Left renal pelvis (tissue), 4 donors: ENCODE results near the gene PDIK1L. TPM values are rescaled to one million over a fixed set of nuclear protein-coding genes. Genes with fewer than 3 reads are reported as not detected.

ENCODE experiments used
- DNase-seq, 4 donors: peaks; one replicate each; pipeline ENCODE4 v3.0.0-alpha.2; 2013; ENCODE audit warnings: low read depth in 4 of 4, low spot score in 3 of 4
- polyA plus RNA-seq, 4 donors: library from polyadenylated mRNA; unstranded; fragments of 120-200 nt; gene quantifications; one replicate each; pipeline ENCODE4 v1.2.1, GENCODE V29; 2013; ENCODE audit not compliant: insufficient read length in 4 of 4

The PDIK1L gene
- polyA plus RNA-seq, 4 donors: 16.5 to 22.8 (median 19.8) TPM

DNA sequence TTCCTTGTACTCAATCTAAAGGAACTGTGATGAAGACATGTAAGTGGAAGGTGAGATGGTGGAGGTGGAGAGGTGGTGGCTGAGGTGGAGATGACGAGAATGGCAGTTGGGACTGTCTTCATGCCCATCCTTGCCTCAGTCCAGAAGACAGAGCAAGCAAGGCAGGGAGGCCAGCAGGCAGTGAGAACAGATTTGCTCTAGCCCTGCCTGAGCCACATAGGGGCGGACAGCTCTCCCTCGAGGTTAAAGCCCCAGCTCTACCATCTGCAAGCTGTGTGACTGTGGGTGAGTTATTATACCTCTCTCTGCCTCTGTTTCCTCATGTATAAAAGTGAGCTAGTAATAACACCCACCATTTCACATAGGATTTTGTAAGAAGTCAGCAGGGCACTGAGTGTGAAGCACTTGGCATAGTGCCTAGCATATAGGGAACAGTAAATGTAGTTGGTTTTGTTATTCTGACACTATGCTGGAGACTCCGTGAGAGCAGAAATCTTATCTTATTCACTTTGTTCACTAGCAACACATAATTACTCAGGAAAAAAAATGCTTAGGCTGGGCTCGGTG, 42.4 kb downstream of the PDIK1L start:
- DNase-seq: no peak

DNA sequence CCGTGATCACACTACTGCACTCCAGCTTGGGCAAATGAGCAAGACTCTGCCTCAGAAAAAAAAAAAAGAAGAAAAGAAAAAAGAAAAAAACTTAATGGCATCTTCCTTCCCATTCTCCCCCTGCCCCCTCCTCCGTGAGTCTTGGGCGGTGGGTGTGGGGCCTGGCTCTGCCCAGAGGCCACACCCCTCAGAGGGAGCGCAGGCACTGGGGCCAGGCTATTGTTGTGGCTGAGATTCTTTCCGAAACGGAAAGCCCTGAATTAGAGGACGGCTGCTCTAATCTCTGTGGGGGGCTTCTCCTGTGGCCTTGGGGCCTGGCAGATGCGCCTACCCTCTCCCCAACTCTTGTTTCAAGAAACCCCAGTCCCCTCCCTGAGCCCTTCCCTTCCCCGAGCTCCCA, 43.1 kb downstream of the PDIK1L start:
- no peak for DNase-seq

- DNase-seq: no peak
Measured at GRCh38 chr1:26155370-26156284, 44.0 kb downstream of the PDIK1L start.

DNA sequence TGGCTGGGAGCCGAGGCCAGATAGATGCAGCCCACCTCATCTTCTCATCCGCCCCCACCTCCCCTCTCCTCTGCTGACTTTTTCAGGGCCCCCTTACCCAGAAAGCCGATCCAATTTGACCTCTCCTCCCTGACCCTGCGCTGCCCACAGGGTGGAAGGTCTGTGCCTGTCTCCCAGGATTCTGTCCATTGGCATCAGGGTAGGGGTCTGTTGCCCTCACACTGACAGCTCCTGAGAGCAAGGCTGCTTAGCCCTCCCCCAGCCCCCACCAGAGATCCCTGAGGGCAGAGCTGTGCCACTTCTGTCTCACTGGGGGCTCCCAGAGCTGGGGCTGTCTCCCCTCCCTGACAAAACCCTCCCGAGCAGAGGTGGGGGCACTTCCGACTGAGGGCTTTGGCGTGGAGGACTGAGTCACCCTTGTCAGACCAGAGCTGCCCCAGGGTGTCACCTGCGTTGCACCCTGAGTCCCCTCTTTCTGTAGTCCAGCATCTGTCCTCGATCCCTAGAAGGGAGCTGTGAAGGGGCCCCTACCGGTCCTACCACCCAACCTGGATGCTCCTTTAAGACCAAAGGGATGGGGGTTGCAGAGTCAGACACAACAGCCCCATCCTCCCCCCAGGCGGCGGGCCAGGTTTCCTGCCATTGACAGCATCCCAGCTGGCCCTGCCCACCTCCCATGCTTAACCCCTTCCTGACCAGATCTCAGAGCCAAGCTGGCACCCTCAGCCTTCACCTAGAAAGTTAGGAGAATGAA, 44.8 kb downstream of the PDIK1L start:
- DNase-seq: no peak

DNA sequence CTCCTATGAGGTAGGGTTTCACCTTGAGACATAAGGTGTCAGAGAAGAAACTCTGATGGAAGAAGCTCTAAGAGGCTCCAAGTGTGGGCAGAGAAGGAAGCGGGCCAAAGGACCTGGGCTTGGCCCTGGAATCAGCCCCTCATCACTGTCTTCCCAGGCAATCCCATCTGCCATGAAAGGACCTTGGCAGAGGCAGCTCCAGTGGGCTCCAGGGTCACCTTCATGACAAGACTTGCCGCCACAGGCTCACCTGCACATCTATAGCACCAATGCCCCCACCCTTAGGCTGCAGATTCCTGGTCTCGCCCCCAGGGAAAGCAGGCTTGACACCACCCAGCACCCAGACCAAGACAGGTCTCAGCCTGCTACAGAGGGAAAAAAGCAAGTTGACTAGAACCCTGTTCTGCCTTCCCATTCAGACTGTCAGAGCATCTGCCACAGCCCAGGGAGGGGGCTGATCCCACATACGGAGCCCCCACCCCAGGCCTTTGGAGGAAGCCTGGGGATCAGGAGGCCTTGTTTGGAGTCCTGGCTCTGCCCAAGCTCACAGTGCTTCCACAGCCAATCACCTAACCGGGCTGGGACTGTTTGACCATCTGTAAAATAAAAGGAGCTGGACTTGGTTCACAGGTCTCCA, 46.8 kb downstream of the PDIK1L start:
- DNase-seq: no peak

GRCh38 chr1:26158908-26159742, 47.5 kb downstream of the PDIK1L start, which contains the start of gene FAM110D:
TSS of gene FAM110D (plus strand) at chr1:26159079. CDS start at chr1:26161292, 2,213 bp downstream.
- no peak for DNase-seq

GRCh38 chr1:26159743-26160039, 48.1 kb downstream of the PDIK1L start:
- no peak for DNase-seq

GRCh38 chr1:26160527-26161414, 49.1 kb downstream of the PDIK1L start:
- DNase-seq: no peak

GRCh38 chr1:26161415-26162219, 50.0 kb downstream of the PDIK1L start:
- DNase-seq: no peak

DNA sequence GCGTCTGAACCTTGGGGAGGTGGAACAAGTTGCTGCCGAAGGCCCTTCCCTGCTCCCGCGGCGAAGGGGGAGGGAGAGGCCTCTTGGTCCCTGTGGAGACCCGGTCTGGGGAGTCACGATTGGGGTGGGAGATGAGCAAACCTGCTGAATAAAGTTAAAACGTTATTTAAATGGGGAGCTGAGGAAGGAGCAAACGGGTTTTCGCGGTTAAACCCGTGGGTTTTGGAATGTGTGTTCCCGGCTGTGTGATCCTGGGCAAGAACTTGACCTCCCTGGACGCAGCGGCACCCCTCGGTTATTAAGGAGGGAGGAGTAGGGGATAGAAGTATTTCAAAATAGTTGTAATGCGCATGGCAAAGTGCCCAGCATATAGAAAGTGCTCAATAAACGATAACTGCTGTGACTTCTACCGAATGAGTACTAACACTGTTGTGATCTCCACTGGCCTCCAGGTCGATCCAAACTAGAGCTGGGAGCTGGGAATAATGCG, 50.6 kb downstream of the PDIK1L start:
- no peak for DNase-seq

DNA sequence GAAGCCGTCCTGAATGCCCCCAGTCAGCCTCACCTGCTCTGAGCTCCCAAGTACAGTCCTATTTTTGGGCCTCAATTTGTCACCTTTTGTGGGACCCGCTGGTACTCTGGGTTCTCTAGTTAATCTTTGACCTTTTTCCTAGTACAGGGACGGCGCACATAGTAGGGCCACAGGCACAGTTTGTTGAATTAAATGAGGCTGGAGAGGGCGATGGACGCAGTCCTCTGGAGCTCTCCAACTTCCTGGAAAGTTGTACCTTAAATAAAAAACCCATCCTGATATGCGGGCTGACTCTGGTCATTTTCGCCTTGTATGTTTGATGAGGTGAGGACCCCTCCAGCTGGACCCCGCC, 52.0 kb downstream of the PDIK1L start:
- no peak for DNase-seq

DNA sequence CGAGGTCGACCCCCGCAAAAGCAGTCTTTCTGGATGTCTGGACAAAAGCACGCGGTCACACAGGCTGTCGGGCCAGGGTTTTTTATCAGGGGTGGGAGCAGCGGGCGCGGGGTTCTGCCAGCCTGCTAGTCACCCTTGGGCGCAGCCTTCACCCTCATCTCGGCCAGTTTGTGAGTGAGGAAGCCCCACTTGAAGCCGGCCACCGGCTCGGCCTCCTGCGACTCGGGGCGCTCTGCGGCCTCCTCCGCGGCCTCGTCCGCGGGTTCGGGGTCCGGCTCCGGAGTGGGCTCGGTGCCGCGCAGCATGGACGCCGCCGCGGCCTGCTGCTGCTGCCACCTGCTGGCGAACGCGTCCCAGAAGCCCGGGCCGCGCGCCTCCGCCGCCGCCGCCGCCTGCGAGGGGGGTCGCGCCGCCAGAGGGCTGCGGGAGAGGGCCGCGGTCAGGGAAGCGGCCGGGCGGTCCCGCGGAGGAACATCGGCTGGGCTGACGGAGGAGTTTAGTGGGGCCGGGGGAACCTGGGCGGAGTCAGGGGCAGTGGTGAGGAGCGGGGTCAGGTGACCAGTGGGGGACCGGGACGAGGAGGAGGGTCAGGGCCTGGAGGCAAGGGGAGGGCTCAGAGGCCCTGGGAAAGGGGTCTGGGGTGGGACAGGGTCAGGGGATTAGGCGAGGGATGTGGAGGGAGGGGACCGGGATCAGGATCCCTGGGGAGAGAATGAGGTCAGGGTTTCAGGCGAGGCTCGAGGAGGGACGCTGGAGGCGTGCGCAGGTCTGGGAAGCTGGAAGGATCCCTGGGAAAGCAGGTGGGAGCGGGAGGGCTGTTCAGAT, 52.6 kb downstream of the PDIK1L start:
- DNase-seq: no peak

DNA sequence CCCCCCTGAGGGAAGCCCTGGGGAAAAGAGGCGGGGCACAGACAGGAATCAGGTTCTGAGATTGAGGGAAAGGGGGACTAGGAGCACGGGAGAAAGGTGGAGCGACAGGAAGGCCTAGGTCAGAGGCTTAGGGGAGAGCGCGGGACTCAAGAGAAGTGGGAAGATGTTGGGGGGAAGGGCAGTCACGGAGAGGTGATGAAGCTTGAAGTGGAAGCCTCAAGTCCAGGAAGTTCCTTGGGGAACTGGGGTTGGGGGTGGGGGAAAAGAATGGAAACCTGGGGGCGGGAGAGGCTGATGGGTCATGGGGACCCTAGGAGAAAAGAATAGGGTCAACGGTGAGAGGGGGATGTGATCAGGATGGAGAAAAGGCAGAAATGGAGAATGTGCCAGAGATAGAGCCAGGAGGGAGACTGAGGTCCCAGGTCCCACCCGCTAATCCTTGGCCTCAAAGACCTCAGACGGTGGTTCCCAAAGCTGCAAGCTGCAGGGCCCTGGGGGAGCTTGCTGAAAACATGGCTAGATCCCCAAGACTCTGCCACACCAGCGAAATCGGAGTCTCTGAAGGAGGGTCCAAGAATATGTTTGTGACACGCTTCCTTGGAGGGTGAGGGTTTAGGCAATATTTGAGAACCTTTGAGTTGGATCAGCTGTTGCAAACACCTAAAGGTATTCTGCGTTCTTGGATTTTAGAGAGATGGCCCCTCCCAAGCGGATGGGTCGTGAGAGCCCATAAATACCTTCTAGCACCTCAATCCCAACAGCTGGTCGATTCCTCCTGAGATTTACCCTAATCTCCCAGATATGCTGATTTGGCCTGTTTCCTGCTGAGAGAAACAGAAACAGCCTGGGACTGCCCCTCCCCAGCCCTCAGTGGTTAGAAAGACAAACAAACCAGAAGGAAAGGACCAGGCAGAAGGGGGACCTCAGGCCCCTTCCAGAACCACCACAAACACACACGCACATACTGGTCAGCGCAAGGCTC, 53.5 kb downstream of the PDIK1L start:
- DNase-seq: no peak

DNA sequence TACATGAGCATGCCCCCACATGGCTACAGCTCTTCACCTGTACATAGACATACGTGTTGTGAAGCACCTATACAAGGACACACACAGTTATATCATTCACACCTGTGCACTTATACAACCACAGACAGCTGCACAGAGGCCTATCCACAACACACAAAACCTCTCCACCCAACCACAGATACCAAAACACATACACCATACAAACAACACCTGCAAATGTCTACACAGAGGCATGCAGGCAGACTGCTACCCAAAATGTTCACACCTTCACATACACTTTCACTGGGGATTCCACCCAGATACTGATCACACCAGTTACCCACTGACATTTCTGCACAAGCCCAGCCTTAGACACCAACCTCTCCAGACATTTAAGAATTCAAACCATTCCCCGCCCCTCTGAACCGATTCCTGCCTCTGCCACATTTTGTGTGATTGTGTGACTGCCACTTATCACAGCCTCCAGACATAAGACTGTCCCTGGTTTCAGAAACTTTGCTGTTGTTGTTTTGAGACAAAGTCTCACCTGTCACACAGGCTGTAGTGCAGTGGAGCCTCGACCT, 55.2 kb downstream of the PDIK1L start:
- DNase-seq: no peak

DNA sequence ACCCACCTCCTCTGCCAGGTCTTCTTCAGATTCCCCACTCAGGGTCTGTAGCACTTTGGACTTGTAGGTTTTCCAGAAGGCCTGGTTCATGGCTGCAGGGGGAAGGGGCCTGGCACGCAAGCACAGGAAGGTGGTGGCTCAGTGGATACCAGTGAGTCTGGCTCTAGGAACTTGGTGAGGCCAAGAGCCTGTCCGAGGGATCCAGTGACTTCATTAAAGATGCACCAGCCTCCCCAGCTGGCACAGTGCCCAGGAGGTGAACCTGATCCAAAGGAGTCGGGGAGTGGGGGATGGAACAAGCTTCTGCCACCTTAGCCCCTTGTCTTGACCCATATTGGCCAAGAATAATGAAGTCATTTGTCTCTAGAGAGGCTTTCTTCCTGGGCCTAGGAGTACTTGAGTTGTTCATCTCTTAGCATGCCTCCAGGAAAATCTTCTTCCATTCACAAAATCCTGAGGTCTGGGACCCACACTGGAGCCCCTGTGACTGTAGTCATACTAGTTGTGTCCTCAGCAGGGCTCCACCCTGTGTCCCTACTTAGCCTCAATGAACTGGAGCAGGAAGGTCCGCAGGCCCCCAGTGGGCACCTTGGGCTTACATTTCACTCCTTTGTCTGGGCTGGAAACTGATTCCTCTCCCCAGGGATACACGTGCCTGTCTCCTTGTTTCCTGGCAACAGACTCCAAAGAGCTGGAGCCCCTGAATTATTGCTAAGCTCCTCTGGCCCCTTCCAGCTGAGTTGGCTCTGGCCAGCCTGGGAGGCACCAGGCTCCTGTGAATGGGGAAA, 57.0 kb downstream of the PDIK1L start, which contains the start of gene C1orf232:
C1orf232 (minus strand) TSS at position 554 of the 788 bp plus-strand sequence; CDS start at position 90, 464 bp downstream.
- no peak for DNase-seq
